HG02981 (cell line): ENCODE measurements around the gene MAPK9.
A peak's percentile ranks its signal among the peaks of the same experiment; 100 is the strongest.

Source experiments
- ATAC-seq: cut with Tn5 transposase; IDR thresholded peaks from one replicate; pipeline ENCODE4 v1.9.1; 2021; ENCODE audit warnings: mild to moderate bottlenecking, moderate library complexity; ENCODE audit not compliant: unreplicated experiment

MAPK9 gene

DNA sequence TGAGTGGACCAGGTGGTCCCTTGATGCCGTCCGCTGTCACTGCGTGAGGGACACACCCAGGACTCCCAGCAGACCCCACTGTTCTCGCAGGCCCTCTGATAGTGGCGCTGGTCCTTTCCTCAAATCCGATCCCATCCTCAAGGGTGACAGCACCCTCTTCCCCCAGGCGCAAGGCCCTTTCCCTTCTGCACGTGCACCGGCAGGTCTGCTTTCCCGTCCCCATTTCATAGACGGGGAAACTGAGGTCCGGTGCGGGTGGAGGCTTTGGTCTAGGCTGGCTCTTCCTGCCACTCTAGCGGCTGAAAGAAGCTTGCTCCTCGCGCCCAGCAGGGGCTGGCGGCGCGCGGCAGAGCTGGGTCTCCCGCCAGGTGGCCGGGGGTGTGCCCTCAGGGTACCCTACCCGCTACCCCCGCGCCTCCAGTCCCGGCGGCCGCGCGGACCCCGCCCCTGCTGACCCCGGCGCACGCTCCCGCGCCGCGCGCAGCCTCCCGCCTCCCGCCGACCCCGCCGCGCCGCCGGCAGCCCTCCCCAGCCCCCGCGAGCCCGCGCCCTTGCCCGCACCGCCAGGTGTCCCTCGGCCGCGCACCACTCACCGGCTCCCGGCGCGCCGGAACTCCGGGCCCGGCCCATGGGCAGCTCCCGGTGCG, 83.3 kb downstream of the MAPK9 start:
- peak; percentile 40 for ATAC-seq

DNA sequence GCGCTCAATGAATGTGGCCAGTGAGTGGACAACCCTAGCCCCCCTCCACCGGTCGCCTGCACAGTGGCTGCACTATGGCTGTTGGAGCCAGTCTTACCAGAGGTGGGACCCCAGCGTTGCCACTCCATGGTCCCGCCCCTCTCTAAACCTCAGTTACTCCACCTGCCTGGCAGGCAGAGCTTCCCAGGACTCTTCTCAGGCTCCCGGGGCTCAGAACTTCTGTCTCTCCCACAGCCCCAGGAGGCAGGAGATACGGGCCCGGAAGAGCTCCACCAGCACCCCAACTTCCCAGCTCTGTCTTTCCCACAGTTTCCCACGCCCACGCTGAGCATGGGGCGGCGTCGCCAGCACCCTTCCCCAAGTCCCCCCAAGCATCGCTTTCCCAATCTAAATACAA, 83.8 kb downstream of the MAPK9 start:
- no peak for ATAC-seq

DNA sequence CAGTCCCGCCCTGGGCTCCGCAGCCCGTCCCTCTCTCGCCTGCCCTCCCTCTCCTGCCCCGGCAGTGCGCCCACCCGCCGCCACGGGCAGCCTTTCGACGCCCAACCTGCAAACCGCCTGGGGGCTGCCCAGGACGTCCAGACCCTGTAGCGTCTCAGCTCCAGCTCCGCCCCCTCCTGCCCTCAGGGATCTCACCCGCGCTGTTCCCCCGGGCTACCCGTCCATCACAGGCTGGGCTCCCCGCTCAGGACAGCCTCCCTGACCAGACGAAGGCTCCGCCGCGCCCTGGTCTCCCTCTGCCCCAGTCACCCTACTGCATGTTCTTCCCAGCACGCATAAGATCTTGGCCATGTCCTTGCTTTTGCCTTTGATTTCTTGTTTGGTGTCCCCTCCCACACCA, 84.3 kb downstream of the MAPK9 start:
- ATAC-seq, result no peak

GRCh38 chr5:180206993-180207392, 84.9 kb downstream of the MAPK9 start:
- ATAC-seq, result no peak

- no peak for ATAC-seq
Measured at GRCh38 chr5:180205916-180206315, 86.0 kb downstream of the MAPK9 start.

- no peak for ATAC-seq
Measured at GRCh38 chr5:180204276-180204819, 87.5 kb downstream of the MAPK9 start.

- no peak for ATAC-seq
Measured at GRCh38 chr5:180202939-180203573, 88.8 kb downstream of the MAPK9 start.

DNA sequence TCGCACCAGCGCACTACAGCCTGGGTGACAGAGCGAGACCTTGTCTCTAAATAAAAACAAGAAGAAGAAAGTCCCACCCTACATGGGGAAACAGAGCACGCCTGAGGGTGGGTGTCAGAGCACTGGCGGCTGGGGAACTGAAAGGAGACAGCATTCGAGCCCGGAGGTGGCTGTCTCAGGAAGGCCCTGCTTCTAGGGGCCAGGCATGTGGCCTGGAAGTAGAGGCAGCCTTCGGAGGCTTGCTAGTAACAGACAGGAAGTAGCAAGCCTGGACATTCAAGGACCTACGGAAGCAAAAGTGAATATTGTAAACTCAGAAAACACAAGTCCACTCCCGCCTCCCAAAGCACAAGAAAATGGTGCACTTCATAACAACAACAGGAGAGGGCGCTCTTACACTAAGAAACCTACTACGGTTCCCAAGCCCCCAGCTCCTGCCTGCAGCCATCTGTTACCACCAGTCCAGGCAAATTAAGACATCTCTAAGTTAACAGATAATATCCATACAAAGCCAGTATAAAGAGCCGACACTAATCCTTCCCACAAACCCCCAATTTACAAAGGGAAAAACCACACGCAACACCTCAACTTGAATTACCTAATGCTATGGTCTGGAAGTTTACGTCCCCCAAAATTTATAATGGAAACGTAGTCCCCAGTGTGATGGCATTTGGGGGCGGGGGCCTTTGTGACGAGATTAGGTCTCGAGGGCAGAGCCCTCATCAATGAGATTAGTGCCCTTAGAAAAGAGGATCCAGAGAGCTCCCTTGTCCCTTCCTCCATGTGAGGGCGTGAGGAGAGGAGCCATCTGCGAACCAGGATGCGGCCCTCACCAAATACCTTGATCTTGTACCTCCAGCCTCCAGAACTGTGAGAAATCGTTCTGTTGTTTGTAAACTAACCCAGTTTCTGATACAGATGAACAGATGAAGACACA, 90.6 kb downstream of the MAPK9 start:
- no peak for ATAC-seq

DNA sequence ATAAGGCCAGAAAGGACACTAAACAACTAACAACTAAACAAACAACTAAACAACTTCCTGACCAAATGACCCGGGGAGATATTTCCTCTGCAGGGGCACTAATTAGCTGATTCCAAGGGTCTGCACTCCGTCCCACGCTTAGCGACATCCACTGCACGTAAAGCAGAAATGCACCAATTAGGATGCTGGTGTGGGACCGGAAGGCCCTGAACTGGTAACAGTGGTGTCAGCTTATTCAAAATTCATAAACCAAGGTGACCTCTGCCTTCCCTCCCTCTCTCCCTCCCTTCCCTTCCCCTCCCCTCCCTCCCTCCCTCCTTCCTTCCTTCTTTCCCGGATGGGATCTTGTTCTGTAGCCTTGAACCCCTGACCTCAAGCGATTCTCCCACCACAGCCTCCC, 92.5 kb downstream of the MAPK9 start:
- no peak for ATAC-seq

DNA sequence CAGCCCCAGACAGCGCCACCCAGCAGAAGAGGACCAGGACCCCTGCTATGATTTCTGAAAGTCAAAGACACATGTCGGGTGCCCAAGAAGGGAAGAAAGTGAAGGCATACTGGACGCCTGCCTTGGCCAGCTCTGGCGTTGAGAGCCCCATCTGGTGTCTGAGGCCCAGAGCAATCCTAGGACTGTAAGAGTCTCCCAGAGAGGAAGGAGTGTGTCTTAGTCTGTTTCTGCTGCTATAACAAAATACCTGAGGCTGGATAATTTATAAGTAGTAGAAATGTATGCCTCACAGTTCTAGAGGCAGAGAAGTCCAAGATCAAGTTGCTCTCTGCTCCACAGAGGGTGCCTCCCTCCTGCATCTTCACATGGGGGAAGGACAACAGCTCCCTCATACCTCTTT, 93.7 kb downstream of the MAPK9 start:
- no peak for ATAC-seq

GRCh38 chr5:180197016-180197702, 94.7 kb downstream of the MAPK9 start:
- ATAC-seq, result no peak

- no peak for ATAC-seq
Measured at GRCh38 chr5:180194410-180195345, 97.2 kb downstream of the MAPK9 start.

- ATAC-seq, result no peak
Measured at GRCh38 chr5:180193749-180194375, 98.0 kb downstream of the MAPK9 start.

GRCh38 chr5:180191716-180192115, 100.2 kb downstream of the MAPK9 start:
- ATAC-seq, result no peak

GRCh38 chr5:180187767-180188166, 104.1 kb downstream of the MAPK9 start:
- ATAC-seq, result no peak
